GM12864 (cell line): Measurements from ENCODE around the gene EHF.

Experiments
- DNase-seq: peaks from one replicate; pipeline ENCODE4 v3.0.0-alpha.2; 2011; ENCODE audit warnings: low read depth
- H3K4me3 ChIP-seq: 2 replicates; pipeline ENCODE4 v1.5.1; 2011; ENCODE audit warnings: mild to moderate bottlenecking, low read depth, low read length, control low read depth
- TF ChIP-seq, protein P1 (sequence below): IDR thresholded peaks from 2 replicates; pipeline ENCODE4 v1.5.1; 2011; ENCODE audit warnings: low read depth, mild to moderate bottlenecking, moderate library complexity, low read length, control low read depth, inconsistent platforms; ENCODE audit errors: missing control alignments

EHF gene

DNA sequence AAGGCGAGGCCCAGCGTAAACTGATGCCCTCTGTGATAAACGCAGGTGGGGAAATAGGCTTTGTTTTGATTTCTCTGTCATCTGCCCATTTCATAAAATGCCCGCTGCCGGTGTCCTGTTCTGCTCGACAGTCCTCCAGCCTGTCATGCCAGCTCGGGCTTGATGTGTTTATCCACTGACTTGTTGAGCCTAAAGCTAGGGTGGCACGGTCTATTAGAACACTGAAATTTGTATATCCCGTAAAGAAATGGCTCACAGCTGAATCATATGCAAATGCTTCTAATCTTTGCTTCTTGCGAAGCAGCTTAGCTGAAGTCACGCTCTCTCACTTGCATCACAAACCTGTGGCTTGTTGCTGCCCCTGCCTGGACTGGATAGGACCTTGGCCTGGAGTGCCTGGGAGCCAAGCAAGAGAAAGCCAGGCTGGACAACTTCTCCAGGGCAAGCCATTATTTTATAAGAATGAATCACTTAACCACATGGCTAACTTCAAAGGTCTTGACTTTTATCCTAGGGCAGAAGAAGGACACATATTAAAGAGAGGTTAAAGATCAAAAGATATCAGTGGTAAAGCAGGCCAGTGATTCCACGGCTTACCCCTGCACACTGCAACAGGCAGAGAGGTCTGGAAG is 33.1 kb downstream of the EHF start:
- no peak for DNase-seq
- H3K4me3 ChIP-seq = no peak overlapping the region

DNA sequence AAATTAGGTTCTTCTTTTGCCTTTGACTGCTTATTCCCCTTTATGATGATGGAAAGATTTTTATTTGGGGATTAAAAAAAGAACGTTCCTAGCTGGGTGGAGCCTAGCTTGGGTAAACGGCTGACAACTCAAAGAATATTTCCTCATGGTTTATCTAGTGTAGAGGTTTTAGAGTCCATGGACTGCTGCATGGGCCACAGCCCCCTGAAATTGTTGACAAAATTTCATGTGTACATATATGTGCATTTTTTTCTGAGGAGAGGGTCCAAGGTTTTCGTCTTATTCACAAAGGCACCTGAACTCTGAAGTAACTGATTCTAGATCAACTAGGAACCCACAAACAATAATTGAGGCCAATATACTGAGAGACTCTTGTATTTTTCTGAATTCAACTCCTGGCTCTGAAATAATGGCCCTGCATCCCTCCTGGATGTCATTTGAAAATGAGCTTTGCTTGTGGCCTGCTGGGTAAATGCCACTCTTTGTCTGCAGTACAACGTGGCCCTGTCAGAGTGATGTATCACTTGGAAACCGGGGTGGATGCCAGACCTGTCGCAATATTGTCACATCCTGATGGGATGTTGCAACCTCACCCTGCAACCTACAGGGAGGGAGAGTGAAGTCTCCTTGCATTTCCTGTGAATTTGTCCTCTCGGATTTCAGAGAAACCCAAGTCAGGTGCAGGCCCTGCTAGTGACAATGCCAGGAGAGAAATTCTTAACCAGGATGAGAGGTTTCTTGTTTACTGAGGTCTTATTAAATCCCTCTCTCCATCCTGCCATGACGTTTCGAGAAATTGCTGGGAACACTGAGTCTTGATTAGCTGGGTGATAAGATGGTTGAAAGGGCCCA is 33.8 kb downstream of the EHF start:
- no peak overlapping the region for H3K4me3 ChIP-seq
- TF ChIP-seq, protein P1, sequence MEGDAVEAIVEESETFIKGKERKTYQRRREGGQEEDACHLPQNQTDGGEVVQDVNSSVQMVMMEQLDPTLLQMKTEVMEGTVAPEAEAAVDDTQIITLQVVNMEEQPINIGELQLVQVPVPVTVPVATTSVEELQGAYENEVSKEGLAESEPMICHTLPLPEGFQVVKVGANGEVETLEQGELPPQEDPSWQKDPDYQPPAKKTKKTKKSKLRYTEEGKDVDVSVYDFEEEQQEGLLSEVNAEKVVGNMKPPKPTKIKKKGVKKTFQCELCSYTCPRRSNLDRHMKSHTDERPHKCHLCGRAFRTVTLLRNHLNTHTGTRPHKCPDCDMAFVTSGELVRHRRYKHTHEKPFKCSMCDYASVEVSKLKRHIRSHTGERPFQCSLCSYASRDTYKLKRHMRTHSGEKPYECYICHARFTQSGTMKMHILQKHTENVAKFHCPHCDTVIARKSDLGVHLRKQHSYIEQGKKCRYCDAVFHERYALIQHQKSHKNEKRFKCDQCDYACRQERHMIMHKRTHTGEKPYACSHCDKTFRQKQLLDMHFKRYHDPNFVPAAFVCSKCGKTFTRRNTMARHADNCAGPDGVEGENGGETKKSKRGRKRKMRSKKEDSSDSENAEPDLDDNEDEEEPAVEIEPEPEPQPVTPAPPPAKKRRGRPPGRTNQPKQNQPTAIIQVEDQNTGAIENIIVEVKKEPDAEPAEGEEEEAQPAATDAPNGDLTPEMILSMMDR = no peak
- DNase-seq = no peak

More for the DNA sequence above, 33.1 kb downstream of the EHF start:
- TF ChIP-seq, protein P1 = no peak

DNA sequence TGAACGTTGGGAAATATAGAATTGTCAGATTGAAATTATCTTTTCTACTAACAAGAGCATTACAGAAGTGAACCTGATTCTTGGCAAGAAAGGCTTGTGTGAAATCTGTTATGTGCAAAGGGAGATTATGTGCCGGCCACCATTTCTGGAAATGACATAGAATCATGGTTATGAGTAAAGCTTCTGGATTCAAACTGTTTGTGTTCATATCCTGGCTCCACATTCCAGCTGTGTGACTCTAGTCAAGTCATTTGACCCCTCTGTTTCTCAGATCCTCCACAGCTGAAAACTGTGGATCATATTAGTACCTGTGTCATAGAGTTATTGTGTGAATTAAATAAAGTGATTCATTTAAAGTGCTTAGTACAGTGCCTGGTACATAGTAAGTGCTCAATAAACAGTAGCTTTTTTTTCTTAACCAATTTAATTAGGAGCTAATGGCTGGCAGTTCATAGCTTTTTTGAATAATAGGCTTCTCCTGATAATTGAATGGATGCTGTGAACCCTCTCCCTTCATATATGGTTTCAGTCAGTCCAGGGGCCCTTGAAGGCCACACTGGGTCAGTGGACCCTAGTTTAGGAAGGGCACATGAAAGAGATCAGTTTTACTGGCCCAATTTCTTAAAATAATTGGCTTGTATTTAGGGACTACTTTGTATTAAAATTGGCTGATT is 34.6 kb downstream of the EHF start:
- TF ChIP-seq, protein P1 = no peak
- no peak for DNase-seq
- H3K4me3 ChIP-seq = no peak overlapping the region

DNA sequence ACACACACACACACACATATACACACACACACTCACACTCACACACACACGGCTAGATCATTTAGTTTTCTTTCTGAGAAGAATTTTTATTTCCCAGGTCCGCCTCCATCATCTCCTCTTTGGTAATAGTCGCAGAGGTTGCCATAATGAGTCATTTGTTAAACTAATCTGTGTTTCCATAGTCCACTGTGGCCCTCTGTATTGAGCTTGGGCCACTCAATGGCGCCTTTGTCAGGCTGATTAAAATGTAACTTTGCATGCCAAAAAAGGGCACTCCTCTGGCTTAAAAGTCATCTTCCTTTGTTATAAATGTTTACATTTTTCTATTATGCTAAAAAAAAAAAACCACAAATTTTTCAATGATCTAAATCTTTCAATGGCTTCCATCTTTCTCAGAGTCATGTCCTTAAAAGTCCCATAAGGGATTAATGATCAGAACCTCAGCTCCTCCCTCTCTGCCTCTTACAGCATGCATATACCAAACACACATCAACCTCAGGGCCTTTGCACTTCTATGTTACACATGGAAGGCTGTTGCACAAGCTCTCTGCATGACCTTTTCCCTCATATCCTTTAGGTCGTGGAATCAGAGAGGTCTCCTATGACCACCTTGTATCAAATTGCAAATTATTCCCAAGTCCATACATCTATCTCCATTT is 35.3 kb downstream of the EHF start:
- no peak for DNase-seq
- TF ChIP-seq, protein P1 = no peak
- no peak overlapping the region for H3K4me3 ChIP-seq

DNA sequence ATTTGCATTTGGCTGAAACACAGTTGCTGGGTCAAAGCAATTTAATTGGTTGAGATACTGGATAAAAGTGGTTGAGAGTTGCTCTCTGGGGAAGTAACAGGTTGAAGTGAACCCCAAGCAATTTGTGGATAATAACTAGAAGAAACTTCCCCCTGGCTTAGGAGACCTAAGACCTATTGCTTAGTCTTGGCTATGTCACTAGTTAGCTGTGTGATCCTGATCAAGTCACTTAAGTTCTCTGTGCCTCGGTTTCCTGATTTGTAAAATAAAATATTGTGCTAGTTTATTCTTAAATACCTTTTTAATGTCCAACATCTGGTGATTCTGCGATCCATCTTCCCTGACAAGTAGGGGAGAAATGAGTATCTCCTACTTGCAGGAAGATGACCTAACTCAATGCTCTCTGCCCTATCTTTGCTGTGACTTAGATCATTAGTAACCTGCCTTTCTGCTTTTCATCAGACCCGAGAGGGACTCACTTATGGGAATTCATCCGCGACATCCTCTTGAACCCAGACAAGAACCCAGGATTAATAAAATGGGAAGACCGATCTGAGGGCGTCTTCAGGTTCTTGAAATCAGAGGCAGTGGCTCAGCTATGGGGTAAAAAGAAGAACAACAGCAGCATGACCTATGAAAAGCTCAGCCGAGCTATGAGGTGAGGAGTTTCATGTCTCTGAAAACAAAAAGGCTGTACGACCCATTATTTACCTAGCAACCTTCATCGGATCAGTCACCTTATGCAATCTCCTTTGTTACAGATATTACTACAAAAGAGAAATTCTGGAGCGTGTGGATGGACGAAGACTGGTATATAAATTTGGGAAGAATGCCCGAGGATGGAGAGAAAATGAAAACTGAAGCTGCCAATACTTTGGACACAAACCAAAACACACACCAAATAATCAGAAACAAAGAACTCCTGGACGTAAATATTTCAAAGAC is 37.5 kb downstream of the EHF start:
- TF ChIP-seq, protein P1 = no peak

More for the DNA sequence above, 37.5 kb downstream of the EHF start:
- H3K4me3 ChIP-seq = no peak overlapping the region
- DNase-seq = no peak
